GM10847 (cell line): Measurements from ENCODE around the gene TPM2.

Experiments
- POLR2A ChIP-seq: IDR thresholded peaks from 2 replicates; pipeline ENCODE4 v1.6.1; 2011; ENCODE audit not compliant: insufficient read length; ENCODE audit errors: extremely low read depth

The TPM2 gene

DNA sequence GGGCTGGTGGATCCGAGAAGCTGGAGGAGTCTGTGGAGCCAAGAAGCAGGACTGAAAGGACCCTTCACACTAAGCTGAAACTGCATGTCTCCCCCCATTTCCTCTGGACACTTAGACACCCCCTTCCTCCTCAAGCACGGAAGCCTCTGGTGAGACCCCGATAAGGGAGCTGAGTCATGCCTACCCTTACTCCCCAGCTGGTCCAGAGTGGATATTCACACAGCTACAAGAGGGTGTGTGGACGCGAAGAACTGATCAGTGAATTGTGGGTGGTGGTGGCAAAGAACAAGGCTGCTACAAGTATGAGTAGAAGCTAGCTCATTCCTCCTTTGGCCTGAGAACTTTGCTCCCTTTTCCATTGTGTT lies 37.9 kb upstream of the TPM2 start:
- TF ChIP-seq POLR2A: no peak

GRCh38 chr9:35726931-35727330 lies 37.2 kb upstream of the TPM2 start:
- TF ChIP-seq POLR2A: no peak

DNA sequence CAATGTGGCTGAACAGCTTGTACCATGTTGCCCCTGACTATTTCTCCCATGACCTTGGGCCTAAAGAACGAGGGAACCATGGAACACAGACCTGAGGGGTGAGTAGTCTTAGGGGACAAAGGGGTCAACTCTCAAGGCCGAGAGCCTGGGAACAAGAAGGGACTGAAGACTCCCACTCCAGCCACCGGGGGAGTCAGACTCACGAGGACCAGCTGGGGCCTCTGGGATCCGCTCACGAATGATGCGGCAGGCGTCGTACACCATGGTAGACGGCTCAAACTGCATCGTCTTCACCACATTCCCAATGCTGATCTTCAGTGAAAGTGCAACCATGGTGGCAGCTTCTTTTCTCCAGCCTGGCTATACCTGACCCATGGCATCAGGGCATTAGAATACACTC lies 35.6 kb upstream of the TPM2 start:
- no peak for TF ChIP-seq POLR2A

DNA sequence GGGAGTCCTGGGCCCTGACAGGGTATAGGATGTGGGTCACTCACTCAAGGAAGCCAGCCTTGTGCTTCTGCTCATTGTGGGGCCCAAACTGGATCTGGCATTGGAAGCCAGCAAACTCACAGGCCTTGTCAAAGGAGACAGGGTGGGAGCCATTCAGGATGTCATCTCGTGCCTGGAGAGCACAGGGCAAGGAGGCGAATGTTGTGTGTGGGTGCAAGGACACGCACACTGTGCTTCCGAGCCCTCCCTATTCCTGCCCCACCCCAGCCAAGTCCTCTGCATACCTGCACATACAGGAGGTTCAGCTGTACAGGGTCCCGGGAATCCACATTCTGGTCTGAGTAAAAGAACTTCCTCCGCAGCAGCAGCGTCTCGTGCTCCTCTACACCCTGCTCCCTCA lies 34.2 kb upstream of the TPM2 start:
- no peak for TF ChIP-seq POLR2A

DNA sequence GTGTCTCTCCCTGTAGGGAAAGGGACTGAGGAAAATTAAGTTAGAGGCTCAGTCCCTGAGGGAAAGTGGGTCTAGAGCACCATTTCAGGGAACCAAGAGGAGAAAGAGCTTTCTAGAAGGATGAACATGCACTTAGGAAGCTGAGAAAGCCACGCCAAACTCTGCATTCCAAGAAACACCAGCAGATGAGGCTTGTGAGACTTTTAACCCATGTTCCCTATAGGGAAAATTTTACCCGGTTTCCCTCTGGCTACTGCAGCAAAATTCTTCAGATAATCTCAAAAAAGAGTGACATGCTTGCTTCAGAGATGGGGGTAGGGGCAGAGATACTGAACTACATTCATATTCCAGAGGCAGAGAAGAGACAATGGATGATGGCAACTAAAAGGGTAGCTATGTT lies 33.7 kb upstream of the TPM2 start:
- no peak for TF ChIP-seq POLR2A

DNA sequence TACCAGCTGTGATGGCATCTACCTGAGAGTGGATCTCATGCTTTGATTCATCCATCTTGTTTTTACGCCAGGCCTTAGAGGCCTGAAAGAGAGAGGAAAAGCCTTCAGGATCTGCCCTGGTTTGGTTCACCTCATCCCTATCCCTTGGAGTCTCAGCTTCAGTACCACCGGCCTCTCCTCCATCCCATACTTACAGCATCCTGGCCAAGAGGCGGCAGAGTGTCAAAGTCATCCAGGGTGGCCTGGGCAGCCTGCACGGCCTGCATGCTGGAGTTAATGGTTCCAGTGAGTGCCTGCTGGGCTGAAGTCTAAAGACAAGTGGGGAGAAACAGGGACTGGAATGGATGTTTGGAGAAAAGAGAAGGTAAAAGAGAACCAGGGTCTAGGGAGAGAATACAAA lies 29.8 kb upstream of the TPM2 start:
- no peak for TF ChIP-seq POLR2A

GRCh38 chr9:35718721-35719511 lies 29.2 kb upstream of the TPM2 start:
- no peak for TF ChIP-seq POLR2A

- no peak for TF ChIP-seq POLR2A
Observed at GRCh38 chr9:35717132-35717870, 27.6 kb upstream of the TPM2 start.

DNA sequence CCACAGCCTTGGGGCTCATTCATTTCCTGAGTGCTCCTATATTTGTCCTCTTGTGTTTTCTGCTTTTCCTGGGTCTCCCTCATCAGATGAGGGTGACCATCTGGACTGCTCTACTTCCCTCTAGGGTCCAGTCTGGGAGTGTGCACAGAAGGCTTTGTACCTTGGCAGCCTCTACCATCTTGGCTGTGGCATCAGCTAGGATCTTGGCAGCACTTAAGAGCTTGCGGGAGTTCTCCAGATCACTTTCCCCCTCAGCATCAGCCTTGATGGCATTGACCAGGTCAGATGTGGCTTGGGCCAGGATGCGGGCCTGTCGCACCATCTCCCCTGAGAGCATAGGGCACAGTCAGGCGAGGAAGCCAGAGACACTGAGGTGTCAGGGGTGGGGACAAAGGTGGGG lies 26.5 kb upstream of the TPM2 start:
- no peak for TF ChIP-seq POLR2A

DNA sequence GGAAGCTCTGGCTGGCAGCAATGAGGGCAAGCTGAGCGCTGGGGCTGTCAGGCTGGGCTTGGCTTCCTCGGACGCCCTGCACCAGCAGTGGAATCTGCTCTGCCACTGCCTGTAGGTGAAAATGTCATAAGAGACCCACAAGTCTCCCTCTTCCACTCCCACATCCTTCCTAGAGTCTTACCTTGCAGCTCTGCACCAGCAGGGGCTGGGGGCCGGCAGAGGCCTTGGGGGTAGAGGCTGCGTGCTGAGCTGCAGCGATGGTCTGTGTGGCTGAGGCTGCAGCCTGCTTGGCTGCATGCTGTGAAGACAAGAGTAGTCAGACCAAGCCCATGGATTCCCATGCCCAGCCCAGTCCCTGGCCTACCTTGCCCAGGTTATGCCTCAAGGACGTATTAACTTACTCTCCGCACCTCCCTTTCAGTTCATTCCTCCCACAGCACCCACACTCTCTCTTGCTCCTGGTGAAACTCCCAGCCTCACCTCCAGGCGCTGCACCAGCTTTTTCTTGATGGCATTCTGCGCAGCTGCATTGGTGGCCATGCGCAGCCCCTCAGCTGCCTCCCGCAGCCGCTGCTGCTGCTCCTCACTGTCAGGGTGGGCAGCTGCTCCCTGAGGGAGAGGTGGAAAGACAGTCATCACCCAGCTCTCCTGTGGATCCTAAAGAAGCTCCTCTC lies 25.0 kb upstream of the TPM2 start:
- no peak for TF ChIP-seq POLR2A

DNA sequence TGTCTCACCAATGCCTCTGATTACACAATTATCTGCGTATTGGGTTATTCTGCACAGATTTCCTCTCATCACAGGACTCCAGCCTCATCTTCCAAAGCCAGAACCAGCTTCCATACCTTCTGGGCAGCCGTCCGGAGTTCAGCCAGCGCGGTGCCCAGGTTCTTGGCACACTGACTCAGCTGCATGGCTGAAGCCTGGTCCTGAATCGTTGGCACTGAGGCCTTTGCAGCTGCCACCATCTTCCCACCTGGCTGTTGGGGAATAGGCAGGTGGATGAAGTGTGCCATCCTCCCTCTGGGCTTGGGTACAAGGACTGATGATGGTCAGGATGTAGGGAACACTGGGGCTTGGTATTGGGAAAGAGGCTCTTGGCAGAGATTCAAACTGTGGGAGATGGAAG lies 24.4 kb upstream of the TPM2 start:
- TF ChIP-seq POLR2A: no peak

- TF ChIP-seq POLR2A: no peak
Observed at GRCh38 chr9:35713578-35713977, 23.9 kb upstream of the TPM2 start.

DNA sequence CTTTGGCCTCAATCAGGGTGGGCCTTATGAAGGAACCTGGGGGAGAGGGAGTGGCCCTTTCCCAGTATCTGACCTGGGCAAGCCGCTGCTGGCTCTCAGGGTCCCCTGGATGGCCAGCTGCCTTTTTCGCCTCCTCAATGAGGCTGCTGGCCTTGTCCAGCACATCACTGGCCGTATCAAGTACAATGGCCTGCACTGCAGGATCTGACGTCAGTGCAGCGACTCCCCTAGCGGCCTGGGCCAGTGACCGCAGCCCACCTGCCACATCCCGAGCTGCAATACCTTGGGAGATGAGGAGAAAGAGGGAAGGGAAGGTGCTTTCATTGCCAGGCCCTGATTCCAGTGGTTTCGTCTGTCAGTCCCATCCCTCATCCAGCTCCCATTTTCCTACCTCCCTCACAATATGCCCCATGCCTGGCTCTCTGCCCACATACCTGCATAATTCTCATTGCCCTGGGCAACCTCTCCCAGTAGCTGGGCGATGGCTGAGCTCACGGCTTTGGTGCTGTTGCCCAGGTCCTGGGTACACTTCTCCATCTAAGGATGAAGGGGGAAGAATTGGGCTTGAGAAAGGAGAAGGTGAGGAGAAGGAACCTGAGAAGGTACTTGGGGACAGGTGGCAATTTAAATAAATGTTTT lies 23.2 kb upstream of the TPM2 start:
- TF ChIP-seq POLR2A: no peak

DNA sequence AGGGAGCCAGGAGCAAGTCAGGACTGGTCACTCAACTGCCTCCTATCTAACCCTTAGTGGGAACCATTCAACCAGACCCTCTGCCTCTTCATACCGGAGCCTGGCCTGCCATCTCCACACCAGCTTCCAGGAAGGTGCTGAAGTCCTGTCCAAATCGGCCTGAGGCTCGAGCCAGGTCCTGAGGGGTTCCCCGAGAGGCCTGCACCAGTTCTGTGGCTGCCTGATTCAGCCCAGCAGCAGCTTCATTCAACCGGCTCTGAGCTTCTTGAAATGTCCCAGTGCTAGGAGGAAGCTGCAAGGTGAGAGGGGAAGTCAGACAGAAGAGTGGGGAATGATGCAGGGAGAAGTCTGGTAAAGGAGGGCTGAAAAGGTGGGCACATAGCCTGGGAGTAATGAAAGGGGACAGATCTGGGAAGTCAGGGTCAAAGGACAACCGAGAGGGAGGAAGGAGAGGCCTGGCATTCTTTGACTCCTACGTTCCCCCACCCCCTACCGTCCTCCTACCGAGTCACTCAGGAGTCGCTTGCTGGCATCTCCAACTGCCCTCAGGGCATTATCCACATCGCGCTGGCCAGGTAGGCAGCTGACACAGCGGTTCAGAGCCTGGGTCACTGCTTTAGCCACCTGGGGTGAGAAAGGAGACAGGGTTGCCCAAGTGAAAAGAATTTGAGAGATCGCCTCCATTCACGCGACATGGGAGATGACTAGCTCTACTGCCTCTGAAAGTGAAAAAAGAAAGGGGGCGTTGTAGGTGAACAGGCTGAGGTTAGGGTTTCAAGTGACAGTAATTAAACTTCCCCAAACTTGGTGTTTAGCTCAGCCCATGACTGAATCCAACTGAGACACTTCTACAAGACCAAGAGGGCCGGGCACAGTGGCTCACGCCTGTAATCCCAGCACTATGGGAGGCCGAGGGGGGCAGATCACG lies 22.0 kb upstream of the TPM2 start:
- TF ChIP-seq POLR2A: no peak
